ENCODE data around the gene SPATA12. TPM values are rescaled to one million over a fixed set of nuclear protein-coding genes. Genes with fewer than 3 reads are reported as not detected.
A peak's percentile ranks its signal among the peaks of the same experiment; 100 is the strongest.

SPATA12 gene
- total and polyA plus RNA-seq, 2 donors (not counting 3 experiments of a cell fraction or from before 2014, with no cell fraction given), result 0.18 TPM; not detected in 1

DNA sequence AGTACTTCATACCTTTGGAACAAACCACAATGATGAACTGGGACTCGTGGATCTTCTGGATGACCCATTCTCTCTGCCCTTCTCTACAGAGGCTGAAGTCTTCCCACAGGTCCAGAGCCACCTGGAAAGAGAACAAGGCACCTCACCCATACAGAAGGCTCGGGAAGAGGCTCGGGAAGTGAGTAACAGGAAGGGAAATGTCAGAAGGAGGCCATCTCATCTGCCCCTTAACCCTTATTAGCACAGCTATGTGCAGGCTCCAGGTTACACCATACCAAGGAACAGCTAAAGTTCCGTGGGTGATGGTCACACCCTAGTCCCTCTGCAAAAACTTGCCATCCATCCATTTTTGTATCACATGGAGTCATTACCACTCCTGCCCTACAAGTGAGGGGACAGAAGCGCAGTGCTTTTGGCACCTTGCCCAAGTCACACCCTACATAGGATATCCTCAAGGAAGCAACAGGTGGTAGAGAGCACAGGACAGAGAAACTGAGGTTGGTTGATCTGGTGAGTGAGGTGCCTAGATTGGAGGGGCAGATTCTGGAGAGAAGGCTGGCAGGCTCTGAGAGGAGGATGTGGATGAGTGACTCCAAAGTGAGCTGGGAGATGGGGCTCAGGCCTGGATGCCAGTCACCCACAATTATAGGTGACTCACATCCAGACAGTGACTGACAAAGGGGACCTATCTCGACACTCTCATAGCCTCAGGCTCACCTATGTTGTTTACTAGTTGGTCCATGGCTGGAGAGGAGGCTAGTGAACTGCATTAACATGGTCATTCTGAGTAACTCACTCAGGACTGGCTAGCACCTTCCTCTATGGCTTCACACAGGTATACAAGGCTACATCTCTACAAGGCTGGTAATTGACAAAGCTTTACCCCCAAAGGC lies 38.2 kb downstream of the SPATA12 start:
- DNase-seq (ENCODE audit: low read depth, low spot score) (no peak), FAIRE-seq (no peak)
- Histone ChIP-seq H4K20me1 (replicated peaks; ENCODE audit: control insufficient read depth, extremely low read depth, insufficient read depth, low read length) (no peaks in the 10 kb centered on the region), H3K9ac (replicated peaks; ENCODE audit: extremely low read depth, insufficient read depth, low read length) (no peak overlapping the region), H2AFZ (ENCODE audit: low read depth, low read length) (no peak overlapping the region), H3K4me2 (ENCODE audit: insufficient read depth, low read length) (no peak overlapping the region), H3K9me3 (replicated peaks; ENCODE audit: control insufficient read depth, insufficient read depth, low read length) (no peaks in the 10 kb centered on the region), H3K36me3 (ENCODE audit: control insufficient read depth in 2 of 2, extremely low read depth in 1 of 2, insufficient read depth in 2 of 2, low read length in 2 of 2) (no peaks in the 10 kb centered on the region), H3K4me1 (ENCODE audit: control insufficient read depth, extremely low read depth, insufficient read depth, low read length) (peaks cover 6% of the 10 kb centered on the region), H3K4me3 (replicated peaks in 1 of 3; ENCODE audit: insufficient read depth in 1 of 3, low read depth in 1 of 3, low read length in 3 of 3) (no peak overlapping the region), H3K79me2 (ENCODE audit: control insufficient read depth, insufficient read depth, low read length) (no peaks in the 10 kb centered on the region), H3K9me1 (replicated peaks; ENCODE audit: control insufficient read depth, extremely low read depth, insufficient read depth, low read length) (no peaks in the 10 kb centered on the region), H3K27ac (ENCODE audit: insufficient read depth, low read depth, low read length) (no peak overlapping the region), H3K27me3 (ENCODE audit: control insufficient read depth in 2 of 2, insufficient read depth in 2 of 2, low read length in 2 of 2) (peaks cover 0 to 3% of the 10 kb centered on the region in 2 experiments)
- no peak for TF ChIP-seq MYC (IDR thresholded peaks at IDR 0.05; ENCODE audit: low read depth, low read length)
- dilution Hi-C loops (cut with MboI; ENCODE audit: extremely low pct_ligation_motif_present, low sequenced_read_pairs) (no loop called here), intact Hi-C loops (cut with micrococcal nuclease) (no loop called here)
- CTCF ChIA-PET, result interaction anchor here (0.8 to 3.3 kb wide), 7 partner anchors 18 to 754 kb away, joined by 3 to 20 read pairs (median 5); no protein-coding TSS in a partner anchor
- POLR2A ChIA-PET, result no interaction called here
- no TSS peak for BruUV-seq (replicated peaks)

- Histone ChIP-seq H3K9me3 (replicated peaks; ENCODE audit: control insufficient read depth, insufficient read depth, low read length) (no peaks in the 10 kb centered on the region), H3K9me1 (replicated peaks; ENCODE audit: control insufficient read depth, extremely low read depth, insufficient read depth, low read length) (no peaks in the 10 kb centered on the region), H2AFZ (ENCODE audit: low read depth, low read length) (no peak overlapping the region), H3K79me2 (ENCODE audit: control insufficient read depth, insufficient read depth, low read length) (no peaks in the 10 kb centered on the region), H3K4me3 (replicated peaks in 1 of 3; ENCODE audit: insufficient read depth in 1 of 3, low read depth in 1 of 3, low read length in 3 of 3) (no peak overlapping the region), H3K4me1 (ENCODE audit: control insufficient read depth, extremely low read depth, insufficient read depth, low read length) (peaks cover 6% of the 10 kb centered on the region), H3K27ac (ENCODE audit: insufficient read depth, low read depth, low read length) (no peak overlapping the region), H4K20me1 (replicated peaks; ENCODE audit: control insufficient read depth, extremely low read depth, insufficient read depth, low read length) (no peaks in the 10 kb centered on the region), H3K9ac (replicated peaks; ENCODE audit: extremely low read depth, insufficient read depth, low read length) (no peak overlapping the region), H3K27me3 (ENCODE audit: control insufficient read depth in 2 of 2, insufficient read depth in 2 of 2, low read length in 2 of 2) (no peaks in the 10 kb centered on the region), H3K36me3 (ENCODE audit: control insufficient read depth in 2 of 2, extremely low read depth in 1 of 2, insufficient read depth in 2 of 2, low read length in 2 of 2) (no peaks in the 10 kb centered on the region), H3K4me2 (ENCODE audit: insufficient read depth, low read length) (no peak overlapping the region)
- CTCF ChIA-PET, result interaction anchor here (0.6 to 3.3 kb wide), 21 partner anchors 9 to 756 kb away, joined by 3 to 20 read pairs (median 5); no protein-coding TSS in a partner anchor
- intact Hi-C loops (cut with micrococcal nuclease) (loop anchor here (1.0 to 5.0 kb wide), 7 partner anchors 70 to 753 kb away; partner anchors contain the start of gene PDE12), dilution Hi-C loops (cut with MboI; ENCODE audit: extremely low pct_ligation_motif_present, low sequenced_read_pairs) (no loop called here)
- FAIRE-seq (peak; percentile 95), DNase-seq (ENCODE audit: low read depth, low spot score) (peak; percentile 83)
- TF ChIP-seq POLR2AphosphoS5 (IDR thresholded peaks at IDR 0.05; ENCODE audit: insufficient read depth, low read depth, low read length), result no peak
- TF ChIP-seq JUN (IDR thresholded peaks at IDR 0.05; ENCODE audit: borderline replicate concordance, insufficient read depth, insufficient read length, low read depth), result no peak
- TF ChIP-seq, protein P1, sequence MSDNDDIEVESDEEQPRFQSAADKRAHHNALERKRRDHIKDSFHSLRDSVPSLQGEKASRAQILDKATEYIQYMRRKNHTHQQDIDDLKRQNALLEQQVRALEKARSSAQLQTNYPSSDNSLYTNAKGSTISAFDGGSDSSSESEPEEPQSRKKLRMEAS (IDR thresholded peaks at IDR 0.05; ENCODE audit: insufficient read depth, insufficient read length), result no peak
- TF ChIP-seq POLR2A (IDR thresholded peaks at IDR 0.05; ENCODE audit: low read depth, low read length), result no peak
- TF ChIP-seq, protein P2, sequence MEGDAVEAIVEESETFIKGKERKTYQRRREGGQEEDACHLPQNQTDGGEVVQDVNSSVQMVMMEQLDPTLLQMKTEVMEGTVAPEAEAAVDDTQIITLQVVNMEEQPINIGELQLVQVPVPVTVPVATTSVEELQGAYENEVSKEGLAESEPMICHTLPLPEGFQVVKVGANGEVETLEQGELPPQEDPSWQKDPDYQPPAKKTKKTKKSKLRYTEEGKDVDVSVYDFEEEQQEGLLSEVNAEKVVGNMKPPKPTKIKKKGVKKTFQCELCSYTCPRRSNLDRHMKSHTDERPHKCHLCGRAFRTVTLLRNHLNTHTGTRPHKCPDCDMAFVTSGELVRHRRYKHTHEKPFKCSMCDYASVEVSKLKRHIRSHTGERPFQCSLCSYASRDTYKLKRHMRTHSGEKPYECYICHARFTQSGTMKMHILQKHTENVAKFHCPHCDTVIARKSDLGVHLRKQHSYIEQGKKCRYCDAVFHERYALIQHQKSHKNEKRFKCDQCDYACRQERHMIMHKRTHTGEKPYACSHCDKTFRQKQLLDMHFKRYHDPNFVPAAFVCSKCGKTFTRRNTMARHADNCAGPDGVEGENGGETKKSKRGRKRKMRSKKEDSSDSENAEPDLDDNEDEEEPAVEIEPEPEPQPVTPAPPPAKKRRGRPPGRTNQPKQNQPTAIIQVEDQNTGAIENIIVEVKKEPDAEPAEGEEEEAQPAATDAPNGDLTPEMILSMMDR (IDR thresholded peaks at IDR 0.05; ENCODE audit: extremely low read depth in 1 of 2, insufficient read depth in 1 of 2, low read depth in 1 of 2, low read length in 2 of 2), result peak; percentile 77 to 80
- POLR2A ChIA-PET, result no interaction called here
- no TSS peak for BruUV-seq (replicated peaks)
Measured at GRCh38 chr3:57100046-57100695, 39.7 kb downstream of the SPATA12 start.

Data from endothelial cell of umbilical vein (primary cell).